Neural cell (in vitro differentiated cells): ENCODE measurements around the gene FAU. TPM values are rescaled to one million over a fixed set of nuclear protein-coding genes. Genes with fewer than 3 reads are reported as not detected.

ENCODE experiments used
- H2AFZ ChIP-seq: fragments of 200-600, 300-800 bp; sonication (generic), shearing (Covaris generic); 2 replicates; pipeline ENCODE4 v1.6.0; 2014; ENCODE audit warnings: low read depth, mild to moderate bottlenecking, antibody characterized with exemption, low read length, moderate library complexity
- H3F3A ChIP-seq: fragments of 200-600 bp; shearing (Covaris generic); 2 replicates; pipeline ENCODE4 v1.6.1; 2016; ENCODE audit warnings: mild to moderate bottlenecking, moderate library complexity, mixed read lengths, antibody characterized with exemption, low read length; ENCODE audit not compliant: insufficient read depth, poor library complexity, severe bottlenecking
- H3K27ac ChIP-seq: fragments of 200-600, 300-800 bp; sonication (generic), shearing (Covaris generic); 2 replicates; pipeline ENCODE4 v1.5.1; 2014; ENCODE audit warnings: mild to moderate bottlenecking, low read length, moderate library complexity
- H3K27me3 ChIP-seq: fragments of 300-800, 200-600 bp; sonication (generic), shearing (Covaris generic); 2 replicates; pipeline ENCODE4 v1.6.0; 2014; ENCODE audit warnings: mild to moderate bottlenecking, low read depth, low read length, moderate library complexity; ENCODE audit not compliant: insufficient read depth
- H3K36me3 ChIP-seq: fragments of 300-800, 200-600 bp; sonication (generic), shearing (Covaris generic); 2 replicates; pipeline ENCODE4 v1.5.1; 2014; ENCODE audit warnings: mild to moderate bottlenecking, antibody characterized with exemption, low read length, moderate library complexity; ENCODE audit not compliant: insufficient read depth
- H3K4me2 ChIP-seq: fragments of 300-800, 200-600 bp; sonication (generic), shearing (Covaris generic); 2 replicates; pipeline ENCODE4 v1.6.0; 2014; ENCODE audit warnings: mild to moderate bottlenecking, low read length
- H3K4me3 ChIP-seq: fragments of 300-800, 200-600 bp; sonication (generic), shearing (Covaris generic); 2 replicates; pipeline ENCODE4 v1.5.1; 2014; ENCODE audit warnings: mild to moderate bottlenecking, low read length, moderate library complexity
- H3K79me2 ChIP-seq: fragments of 200-600 bp; shearing (Covaris generic); replicated peaks from 2 replicates; pipeline ENCODE4 v1.6.0; 2014; ENCODE audit warnings: mild to moderate bottlenecking, low read length, moderate library complexity; ENCODE audit not compliant: insufficient read depth
- H3K9ac ChIP-seq: fragments of 300-800, 200-600 bp; sonication (generic), shearing (Covaris generic); 2 replicates; pipeline ENCODE4 v1.6.1; 2016; ENCODE audit warnings: mild to moderate bottlenecking, low read length, mixed read lengths
- H3K9me2 ChIP-seq: fragments of 200-600 bp; shearing (Covaris generic); 2 replicates; pipeline ENCODE4 v1.6.1; 2016; ENCODE audit warnings: mild to moderate bottlenecking, low read length, mixed read lengths; ENCODE audit not compliant: insufficient read depth
- H3K9me3 ChIP-seq: fragments of 200-600, 300-800 bp; sonication (generic), shearing (Covaris generic); 2 replicates; pipeline ENCODE4 v1.6.1; 2016; ENCODE audit warnings: mild to moderate bottlenecking, mixed run types, low read length, moderate library complexity, mixed read lengths
- H4K20me1 ChIP-seq: fragments of 200-600 bp; shearing (Covaris generic); 2 replicates; pipeline ENCODE4 v1.6.1; 2016; ENCODE audit warnings: mild to moderate bottlenecking, mixed run types; ENCODE audit not compliant: insufficient read depth
- EP300 ChIP-seq: fragments of 450-650 bp; conservative IDR thresholded peaks from 2 replicates; pipeline ENCODE4 v1.6.1; 2014; ENCODE audit warnings: antibody characterized with exemption, mild to moderate bottlenecking, moderate library complexity; ENCODE audit not compliant: poor library complexity, severe bottlenecking
- EZH2 ChIP-seq: fragments of 200-600, 300-800 bp; shearing (Covaris generic), sonication (generic); IDR thresholded peaks from 2 replicates; pipeline ENCODE4 v1.6.1; 2014; ENCODE audit warnings: antibody characterized with exemption, low read length, borderline replicate concordance, mild to moderate bottlenecking; ENCODE audit not compliant: insufficient read depth, poor library complexity, severe bottlenecking
- MXI1 ChIP-seq: fragments of 450-650 bp; conservative IDR thresholded peaks from 2 replicates; pipeline ENCODE4 v1.6.1; 2014; ENCODE audit warnings: antibody characterized with exemption, mild to moderate bottlenecking; ENCODE audit not compliant: poor library complexity, severe bottlenecking
- POLR2AphosphoS5 ChIP-seq: IDR thresholded peaks from 2 replicates; pipeline ENCODE4 v1.6.1; 2012
- RAD21 ChIP-seq: fragments of 450-650 bp; conservative IDR thresholded peaks from 2 replicates; pipeline ENCODE4 v1.6.1; 2014; ENCODE audit warnings: antibody characterized with exemption, mild to moderate bottlenecking, moderate library complexity
- SMC3 ChIP-seq: fragments of 450-650 bp; conservative IDR thresholded peaks from 2 replicates; pipeline ENCODE4 v1.6.1; 2014; ENCODE audit warnings: antibody characterized with exemption, mild to moderate bottlenecking, moderate library complexity; ENCODE audit not compliant: poor library complexity
- TAF1 ChIP-seq: IDR thresholded peaks from 2 replicates; pipeline ENCODE4 v1.6.1; 2012; ENCODE audit warnings: low read depth
- polyA plus RNA-seq: library from polyadenylated mRNA; depleted of rRNA; stranded (reverse); fragments of >200 nt; gene quantifications from 2 replicates; pipeline ENCODE4 v1.2.3, GENCODE V29; 2014
- TF ChIP-seq, protein P1 (sequence below): fragments of 450-650 bp; IDR thresholded peaks from 2 replicates; pipeline ENCODE4 v1.5.1; 2014; ENCODE audit warnings: antibody characterized with exemption, mild to moderate bottlenecking, moderate library complexity; ENCODE audit not compliant: poor library complexity, severe bottlenecking
- TF ChIP-seq, protein P2 (sequence below): IDR thresholded peaks from 2 replicates; pipeline ENCODE4 v1.6.1; 2012; ENCODE audit warnings: borderline replicate concordance

The FAU gene
- polyA plus RNA-seq, 1 donor from 2014 or later = 420 TPM

DNA sequence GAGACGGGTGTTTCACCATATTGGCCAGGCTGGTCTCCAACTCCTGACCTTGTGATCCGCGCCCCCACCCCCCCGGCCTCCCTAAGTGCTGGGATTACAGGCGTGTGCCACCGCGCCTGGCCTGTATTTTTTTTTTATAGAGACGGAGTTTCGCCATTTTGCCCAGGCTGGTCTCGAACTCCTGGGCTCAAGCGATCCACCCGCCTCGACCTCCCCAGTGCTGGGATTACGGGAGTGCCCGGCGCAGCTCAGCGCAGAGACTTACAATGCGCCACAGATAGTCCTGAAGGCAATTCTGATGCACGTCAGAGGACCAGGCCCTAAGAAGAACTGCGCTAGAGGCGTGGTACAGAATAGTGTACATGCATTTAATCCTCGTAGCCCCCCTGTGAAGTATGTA lies 26.5 kb downstream of the FAU start:
- Histone ChIP-seq H3K9ac (peak overlapping the region; percentile 85), H3K4me2 (no peak overlapping the region), H3F3A (no peaks in the 10 kb centered on the region), H3K4me3 (peak overlapping the region; percentile 70), H2AFZ (peak overlapping the region; percentile 95), H3K79me2 (peaks cover 5% of the 10 kb centered on the region), H3K36me3 (no peaks in the 10 kb centered on the region), H4K20me1 (no peaks in the 10 kb centered on the region), H3K9me2 (no peaks in the 10 kb centered on the region), H3K27me3 (no peaks in the 10 kb centered on the region), H3K27ac (peak overlapping the region; percentile 94), H3K9me3 (no peaks in the 10 kb centered on the region)
- TF ChIP-seq, protein P1, sequence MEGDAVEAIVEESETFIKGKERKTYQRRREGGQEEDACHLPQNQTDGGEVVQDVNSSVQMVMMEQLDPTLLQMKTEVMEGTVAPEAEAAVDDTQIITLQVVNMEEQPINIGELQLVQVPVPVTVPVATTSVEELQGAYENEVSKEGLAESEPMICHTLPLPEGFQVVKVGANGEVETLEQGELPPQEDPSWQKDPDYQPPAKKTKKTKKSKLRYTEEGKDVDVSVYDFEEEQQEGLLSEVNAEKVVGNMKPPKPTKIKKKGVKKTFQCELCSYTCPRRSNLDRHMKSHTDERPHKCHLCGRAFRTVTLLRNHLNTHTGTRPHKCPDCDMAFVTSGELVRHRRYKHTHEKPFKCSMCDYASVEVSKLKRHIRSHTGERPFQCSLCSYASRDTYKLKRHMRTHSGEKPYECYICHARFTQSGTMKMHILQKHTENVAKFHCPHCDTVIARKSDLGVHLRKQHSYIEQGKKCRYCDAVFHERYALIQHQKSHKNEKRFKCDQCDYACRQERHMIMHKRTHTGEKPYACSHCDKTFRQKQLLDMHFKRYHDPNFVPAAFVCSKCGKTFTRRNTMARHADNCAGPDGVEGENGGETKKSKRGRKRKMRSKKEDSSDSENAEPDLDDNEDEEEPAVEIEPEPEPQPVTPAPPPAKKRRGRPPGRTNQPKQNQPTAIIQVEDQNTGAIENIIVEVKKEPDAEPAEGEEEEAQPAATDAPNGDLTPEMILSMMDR = no peak
- TF ChIP-seq TAF1 = no peak

DNA sequence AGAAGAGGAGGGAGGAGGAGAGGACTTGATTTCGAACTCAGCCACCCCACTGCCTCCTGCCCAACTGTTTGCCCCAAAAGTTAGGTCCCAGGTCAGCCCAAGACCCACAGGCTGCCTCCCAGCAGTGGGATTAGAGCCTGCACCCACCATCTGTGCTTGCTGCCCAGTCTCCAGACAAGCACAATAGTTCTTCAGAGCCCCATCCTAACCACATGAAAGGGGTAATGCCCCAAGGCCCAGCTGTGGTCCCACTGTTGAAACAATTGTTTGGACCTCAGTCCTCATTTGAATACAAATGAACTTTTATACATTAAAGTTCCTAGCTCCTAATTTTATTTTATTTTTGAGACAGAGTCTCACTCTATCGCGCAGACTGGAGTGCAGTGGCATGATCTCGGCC lies 31.3 kb downstream of the FAU start:
- Histone ChIP-seq H3K79me2 (no peaks in the 10 kb centered on the region), H3K4me2 (no peak overlapping the region), H3K9me2 (no peaks in the 10 kb centered on the region), H3K9me3 (no peaks in the 10 kb centered on the region), H3K9ac (no peak overlapping the region), H3F3A (no peaks in the 10 kb centered on the region), H3K36me3 (no peaks in the 10 kb centered on the region), H3K4me3 (no peak overlapping the region), H4K20me1 (no peaks in the 10 kb centered on the region), H3K27ac (no peak overlapping the region), H3K27me3 (no peaks in the 10 kb centered on the region), H2AFZ (no peak overlapping the region)
- TF ChIP-seq TAF1 (no peak), MXI1 (no peak), SMC3 (no peak), EZH2 (no peak), RAD21 (no peak), POLR2AphosphoS5 (no peak), EP300 (no peak)
- TF ChIP-seq, protein P1 = no peak
- TF ChIP-seq, protein P2, sequence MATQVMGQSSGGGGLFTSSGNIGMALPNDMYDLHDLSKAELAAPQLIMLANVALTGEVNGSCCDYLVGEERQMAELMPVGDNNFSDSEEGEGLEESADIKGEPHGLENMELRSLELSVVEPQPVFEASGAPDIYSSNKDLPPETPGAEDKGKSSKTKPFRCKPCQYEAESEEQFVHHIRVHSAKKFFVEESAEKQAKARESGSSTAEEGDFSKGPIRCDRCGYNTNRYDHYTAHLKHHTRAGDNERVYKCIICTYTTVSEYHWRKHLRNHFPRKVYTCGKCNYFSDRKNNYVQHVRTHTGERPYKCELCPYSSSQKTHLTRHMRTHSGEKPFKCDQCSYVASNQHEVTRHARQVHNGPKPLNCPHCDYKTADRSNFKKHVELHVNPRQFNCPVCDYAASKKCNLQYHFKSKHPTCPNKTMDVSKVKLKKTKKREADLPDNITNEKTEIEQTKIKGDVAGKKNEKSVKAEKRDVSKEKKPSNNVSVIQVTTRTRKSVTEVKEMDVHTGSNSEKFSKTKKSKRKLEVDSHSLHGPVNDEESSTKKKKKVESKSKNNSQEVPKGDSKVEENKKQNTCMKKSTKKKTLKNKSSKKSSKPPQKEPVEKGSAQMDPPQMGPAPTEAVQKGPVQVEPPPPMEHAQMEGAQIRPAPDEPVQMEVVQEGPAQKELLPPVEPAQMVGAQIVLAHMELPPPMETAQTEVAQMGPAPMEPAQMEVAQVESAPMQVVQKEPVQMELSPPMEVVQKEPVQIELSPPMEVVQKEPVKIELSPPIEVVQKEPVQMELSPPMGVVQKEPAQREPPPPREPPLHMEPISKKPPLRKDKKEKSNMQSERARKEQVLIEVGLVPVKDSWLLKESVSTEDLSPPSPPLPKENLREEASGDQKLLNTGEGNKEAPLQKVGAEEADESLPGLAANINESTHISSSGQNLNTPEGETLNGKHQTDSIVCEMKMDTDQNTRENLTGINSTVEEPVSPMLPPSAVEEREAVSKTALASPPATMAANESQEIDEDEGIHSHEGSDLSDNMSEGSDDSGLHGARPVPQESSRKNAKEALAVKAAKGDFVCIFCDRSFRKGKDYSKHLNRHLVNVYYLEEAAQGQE = no peak
